OCI-M2 (cell line): ENCODE measurements around the gene CSF3R.

Experiments
- DNase-seq: peaks from one replicate; lab custom pipeline; 2025; ENCODE audit not compliant: unreplicated experiment; lab: John Stamatoyannopoulos, UW

The CSF3R gene

GRCh38 chr1:36463463-36463802 is 19.3 kb downstream of the CSF3R start:
- DNase-seq = no peak

GRCh38 chr1:36458910-36459309 is 23.8 kb downstream of the CSF3R start:
- no peak for DNase-seq

- no peak for DNase-seq
Measured at GRCh38 chr1:36457691-36458090, 25.0 kb downstream of the CSF3R start.

GRCh38 chr1:36456391-36456928 is 26.3 kb downstream of the CSF3R start:
- no peak for DNase-seq

GRCh38 chr1:36455386-36455785 is 27.3 kb downstream of the CSF3R start:
- no peak for DNase-seq

- DNase-seq = no peak
Measured at GRCh38 chr1:36453600-36454388, 28.9 kb downstream of the CSF3R start.

- no peak for DNase-seq
Measured at GRCh38 chr1:36453051-36453450, 29.7 kb downstream of the CSF3R start.

- no peak for DNase-seq
Measured at GRCh38 chr1:36450919-36451305, 31.8 kb downstream of the CSF3R start.

GRCh38 chr1:36450270-36450918 is 32.3 kb downstream of the CSF3R start, which contains the start of gene OSCP1:
Gene OSCP1 (minus strand): TSS chr1:36450451. CDS start chr1:36450369, 82 bp downstream.
- DNase-seq = no peak

- DNase-seq = no peak
Measured at GRCh38 chr1:36448530-36449056, 34.1 kb downstream of the CSF3R start.

GRCh38 chr1:36447450-36447849 is 35.3 kb downstream of the CSF3R start:
- DNase-seq = no peak

- no peak for DNase-seq
Measured at GRCh38 chr1:36446746-36447145, 36.0 kb downstream of the CSF3R start.

GRCh38 chr1:36446271-36446670 is 36.4 kb downstream of the CSF3R start:
- DNase-seq = no peak

GRCh38 chr1:36443297-36443696 is 39.4 kb downstream of the CSF3R start:
- no peak for DNase-seq

GRCh38 chr1:36442337-36442736 is 40.4 kb downstream of the CSF3R start:
- DNase-seq = no peak

- no peak for DNase-seq
Measured at GRCh38 chr1:36440646-36441045, 42.1 kb downstream of the CSF3R start.

- DNase-seq = no peak
Measured at GRCh38 chr1:36440044-36440443, 42.7 kb downstream of the CSF3R start.

- no peak for DNase-seq
Measured at GRCh38 chr1:36438715-36439114, 44.0 kb downstream of the CSF3R start.

- DNase-seq = no peak
Measured at GRCh38 chr1:36436821-36437220, 45.9 kb downstream of the CSF3R start.

- no peak for DNase-seq
Measured at GRCh38 chr1:36433102-36433501, 49.6 kb downstream of the CSF3R start.

GRCh38 chr1:36432616-36433015 is 50.1 kb downstream of the CSF3R start:
- no peak for DNase-seq

GRCh38 chr1:36425791-36426190 is 56.9 kb downstream of the CSF3R start:
- no peak for DNase-seq
